PFSK-1 (cell line): ENCODE measurements around the gene MAPK4.

ENCODE experiments used
- FOXP2 ChIP-seq: optimal IDR thresholded peaks from 2 replicates; pipeline ENCODE3; 2011; ENCODE audit warnings: borderline replicate concordance, control low read depth, inconsistent platforms; ENCODE audit not compliant: insufficient read depth; ENCODE audit errors: extremely low read length, extremely low read depth
- POLR2AphosphoS5 ChIP-seq: IDR thresholded peaks from 2 replicates; pipeline ENCODE4 v1.6.1; 2012; ENCODE audit warnings: low read depth, mild to moderate bottlenecking, control low read depth, low read length, moderate library complexity
- SIN3A ChIP-seq: IDR thresholded peaks from 2 replicates; pipeline ENCODE4 v1.6.1; 2012; ENCODE audit warnings: mild to moderate bottlenecking, low read length, moderate library complexity, borderline replicate concordance; ENCODE audit not compliant: insufficient read depth
- TAF1 ChIP-seq: IDR thresholded peaks from 2 replicates; pipeline ENCODE4 v1.6.1; 2012; ENCODE audit warnings: low read length, control low read depth, borderline replicate concordance; ENCODE audit not compliant: insufficient read depth
- TF ChIP-seq, protein P1 (sequence below), 2 experiments: IDR thresholded peaks; 2 replicates each; pipeline versions ENCODE4 v1.6.1 to v1.8.0; 2011 to 2012; ENCODE audit warnings: low read depth in 2 of 2, low read length in 2 of 2, control low read depth in 1 of 2, inconsistent platforms in 1 of 2, mild to moderate bottlenecking in 1 of 2, moderate library complexity in 1 of 2; ENCODE audit not compliant: insufficient read depth in 1 of 2

The MAPK4 gene

GRCh38 chr18:50594942-50595341 lies 35.1 kb downstream of the MAPK4 start:
- no peak for TF ChIP-seq TAF1
- TF ChIP-seq, protein P1, sequence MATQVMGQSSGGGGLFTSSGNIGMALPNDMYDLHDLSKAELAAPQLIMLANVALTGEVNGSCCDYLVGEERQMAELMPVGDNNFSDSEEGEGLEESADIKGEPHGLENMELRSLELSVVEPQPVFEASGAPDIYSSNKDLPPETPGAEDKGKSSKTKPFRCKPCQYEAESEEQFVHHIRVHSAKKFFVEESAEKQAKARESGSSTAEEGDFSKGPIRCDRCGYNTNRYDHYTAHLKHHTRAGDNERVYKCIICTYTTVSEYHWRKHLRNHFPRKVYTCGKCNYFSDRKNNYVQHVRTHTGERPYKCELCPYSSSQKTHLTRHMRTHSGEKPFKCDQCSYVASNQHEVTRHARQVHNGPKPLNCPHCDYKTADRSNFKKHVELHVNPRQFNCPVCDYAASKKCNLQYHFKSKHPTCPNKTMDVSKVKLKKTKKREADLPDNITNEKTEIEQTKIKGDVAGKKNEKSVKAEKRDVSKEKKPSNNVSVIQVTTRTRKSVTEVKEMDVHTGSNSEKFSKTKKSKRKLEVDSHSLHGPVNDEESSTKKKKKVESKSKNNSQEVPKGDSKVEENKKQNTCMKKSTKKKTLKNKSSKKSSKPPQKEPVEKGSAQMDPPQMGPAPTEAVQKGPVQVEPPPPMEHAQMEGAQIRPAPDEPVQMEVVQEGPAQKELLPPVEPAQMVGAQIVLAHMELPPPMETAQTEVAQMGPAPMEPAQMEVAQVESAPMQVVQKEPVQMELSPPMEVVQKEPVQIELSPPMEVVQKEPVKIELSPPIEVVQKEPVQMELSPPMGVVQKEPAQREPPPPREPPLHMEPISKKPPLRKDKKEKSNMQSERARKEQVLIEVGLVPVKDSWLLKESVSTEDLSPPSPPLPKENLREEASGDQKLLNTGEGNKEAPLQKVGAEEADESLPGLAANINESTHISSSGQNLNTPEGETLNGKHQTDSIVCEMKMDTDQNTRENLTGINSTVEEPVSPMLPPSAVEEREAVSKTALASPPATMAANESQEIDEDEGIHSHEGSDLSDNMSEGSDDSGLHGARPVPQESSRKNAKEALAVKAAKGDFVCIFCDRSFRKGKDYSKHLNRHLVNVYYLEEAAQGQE (IDR thresholded peaks at IDR 0.05; ENCODE audit: insufficient read depth in 1 of 2, low read depth in 2 of 2, low read length in 2 of 2): no peak
- no peak for TF ChIP-seq POLR2AphosphoS5
- no peak for TF ChIP-seq FOXP2
- TF ChIP-seq SIN3A: no peak

GRCh38 chr18:50602466-50602865 lies 42.6 kb downstream of the MAPK4 start:
- TF ChIP-seq, protein P1 (IDR thresholded peaks at IDR 0.05; ENCODE audit: insufficient read depth in 1 of 2, low read depth in 2 of 2, low read length in 2 of 2): no peak
- TF ChIP-seq FOXP2: no peak
- TF ChIP-seq POLR2AphosphoS5: no peak
- no peak for TF ChIP-seq SIN3A
- TF ChIP-seq TAF1: no peak

DNA sequence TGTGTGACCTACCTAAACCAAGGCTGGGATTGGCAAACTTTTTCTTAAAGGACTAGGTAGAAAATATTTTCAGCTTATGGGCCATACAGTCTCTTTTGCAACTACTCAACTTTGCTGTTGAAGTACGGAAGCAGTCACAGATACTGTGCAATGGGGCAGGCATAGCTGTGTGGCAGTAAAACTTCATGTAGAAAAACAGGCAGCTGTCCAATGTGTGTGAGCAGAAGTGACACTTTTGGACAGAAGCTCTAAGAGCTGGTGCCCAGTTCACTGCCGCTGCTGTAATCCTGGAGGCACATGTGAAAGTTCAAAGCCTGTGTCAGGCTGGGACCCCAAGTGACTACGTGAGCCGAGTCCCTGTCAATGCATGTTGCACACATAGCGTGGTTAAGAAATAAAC lies 46.7 kb downstream of the MAPK4 start:
- no peak for TF ChIP-seq FOXP2
- TF ChIP-seq, protein P1 (IDR thresholded peaks at IDR 0.05; ENCODE audit: insufficient read depth in 1 of 2, low read depth in 2 of 2, low read length in 2 of 2): no peak

DNA sequence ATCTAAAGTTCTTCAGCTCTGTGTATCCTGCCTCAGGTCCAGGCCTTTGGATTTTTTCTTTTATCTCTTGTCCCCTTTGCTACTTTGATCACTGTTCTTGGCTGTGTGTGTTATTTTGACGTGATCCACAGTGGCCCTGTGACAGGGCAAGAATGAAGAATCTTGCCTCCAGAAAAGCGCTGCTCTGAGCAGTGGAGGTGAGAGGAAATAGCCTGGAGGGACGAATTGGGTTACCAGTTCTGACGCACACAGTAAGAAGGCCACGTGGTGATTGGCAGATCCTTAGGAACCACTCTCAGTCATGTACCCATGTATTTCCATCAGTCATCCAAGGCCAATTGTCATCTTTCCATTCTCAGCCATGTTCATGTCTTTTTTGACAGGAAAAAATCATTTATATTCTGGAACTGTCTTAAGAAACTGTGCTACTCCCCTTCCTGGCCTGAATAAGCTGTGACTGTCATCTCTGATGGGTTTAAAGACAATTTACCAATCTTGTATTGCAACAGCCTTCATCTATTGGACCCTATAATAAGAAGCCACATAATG lies 47.6 kb downstream of the MAPK4 start:
- TF ChIP-seq POLR2AphosphoS5 (no peak), TAF1 (no peak), FOXP2 (no peak), SIN3A (no peak)
- TF ChIP-seq, protein P1 (IDR thresholded peaks at IDR 0.05; ENCODE audit: insufficient read depth in 1 of 2, low read depth in 2 of 2, low read length in 2 of 2): no peak

- no peak for TF ChIP-seq FOXP2
- no peak for TF ChIP-seq POLR2AphosphoS5
- TF ChIP-seq, protein P1 (IDR thresholded peaks at IDR 0.05; ENCODE audit: insufficient read depth in 1 of 2, low read depth in 2 of 2, low read length in 2 of 2): no peak
- no peak for TF ChIP-seq TAF1
- no peak for TF ChIP-seq SIN3A
Observed at GRCh38 chr18:50610349-50610748, 50.5 kb downstream of the MAPK4 start.
